Brain microvascular endothelial cell (primary cell): ENCODE measurements around the gene ADGRG3.
"Not testable (repeated sequence)": the region's sequence is repeated elsewhere in the genome, so short reads cannot be mapped to it uniquely, and the experiment has no call there.

Source experiments
- DNase-seq: peaks from one replicate; pipeline ENCODE4 v3.0.0-alpha.2; 2020
- H3K27ac ChIP-seq: fragments of 250-450 bp; sonication (Bioruptor Pico); 2 replicates; pipeline ENCODE4 v1.5.1; 2020; ENCODE audit warnings: mild to moderate bottlenecking, moderate library complexity
- H3K27me3 ChIP-seq: fragments of 250-450 bp; sonication (Bioruptor Pico); replicated peaks from 2 replicates; pipeline ENCODE4 v1.5.1; 2020; ENCODE audit warnings: mild to moderate bottlenecking
- H3K36me3 ChIP-seq: fragments of 250-450 bp; sonication (Bioruptor Pico); replicated peaks from 2 replicates; pipeline ENCODE4 v1.5.1; 2020; ENCODE audit warnings: mild to moderate bottlenecking
- H3K4me3 ChIP-seq: 2 replicates; pipeline ENCODE4 v1.5.1; 2011; ENCODE audit warnings: low read depth, mild to moderate bottlenecking, control low read depth, low read length, moderate library complexity
- CTCF ChIP-seq: IDR thresholded peaks from 2 replicates; pipeline ENCODE4 v1.5.1; 2011; ENCODE audit warnings: low read depth, mild to moderate bottlenecking, moderate library complexity, low read length, control low read depth, inconsistent platforms; ENCODE audit errors: missing control alignments
- in situ Hi-C: cut with HindIII; loops from 2 replicates; pipeline ENCODE4 v1.10.0; 2017; ENCODE audit warnings: low sequenced_read_pairs, low pct_ligation_motif_present

ADGRG3 gene

DNA sequence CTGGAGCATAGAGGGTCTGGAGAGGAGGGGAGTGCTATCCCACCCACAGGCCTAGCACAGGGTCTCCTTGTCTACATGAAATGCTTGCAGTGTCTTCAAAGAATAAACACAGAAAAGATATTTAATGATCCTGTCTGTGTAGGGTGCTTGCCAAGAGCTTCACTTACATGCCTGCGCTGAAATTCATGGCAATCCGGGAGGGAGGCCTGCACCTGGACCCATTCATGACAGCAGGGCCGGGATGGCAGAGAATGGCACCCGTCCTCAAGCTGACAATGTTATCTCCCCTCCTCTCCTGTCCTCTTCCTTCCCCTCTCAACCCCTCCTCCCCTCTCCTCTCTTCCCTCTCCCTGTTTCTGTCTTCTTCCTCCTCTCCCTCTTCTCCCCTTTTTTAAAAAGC, 2.1 kb downstream of the ADGRG3 start:
- H3K36me3 ChIP-seq, result no peaks in the 10 kb centered on the region
- H3K4me3 ChIP-seq, result no peak overlapping the region
- peaks cover 10% of the 10 kb centered on the region for H3K27me3 ChIP-seq
- DNase-seq, result no peak
- in situ Hi-C loops, result no loop called here
- no peak for TF ChIP-seq CTCF
- H3K27ac ChIP-seq, result no peak overlapping the region

- in situ Hi-C loops, H3K4me3 ChIP-seq, H3K27me3 ChIP-seq, H3K27ac ChIP-seq, H3K36me3 ChIP-seq: not testable (repeated sequence)
- DNase-seq, result peak; percentile 21
Measured at GRCh38 chr16:57671451-57671850, 3.3 kb downstream of the ADGRG3 start.

DNA sequence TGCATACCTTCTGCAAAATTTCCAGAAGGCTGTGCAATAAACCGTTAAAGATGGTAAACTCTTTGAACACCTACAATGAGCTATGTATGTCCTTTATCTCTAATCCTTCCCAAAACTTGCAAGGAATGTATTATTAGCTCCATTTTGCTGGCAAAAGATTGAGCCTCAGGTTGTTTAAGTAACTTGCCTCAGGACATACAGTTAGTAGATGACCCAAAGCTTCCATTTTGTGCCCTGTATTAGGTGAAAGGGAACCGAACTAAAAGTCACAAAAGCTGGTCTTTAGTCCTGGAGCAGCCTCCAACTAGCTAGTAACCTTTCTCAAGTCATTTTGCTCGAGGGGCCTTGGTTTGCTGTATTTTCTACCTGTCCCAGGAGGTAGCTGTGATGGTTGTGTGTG, 4.3 kb downstream of the ADGRG3 start:
- DNase-seq, result no peak

DNA sequence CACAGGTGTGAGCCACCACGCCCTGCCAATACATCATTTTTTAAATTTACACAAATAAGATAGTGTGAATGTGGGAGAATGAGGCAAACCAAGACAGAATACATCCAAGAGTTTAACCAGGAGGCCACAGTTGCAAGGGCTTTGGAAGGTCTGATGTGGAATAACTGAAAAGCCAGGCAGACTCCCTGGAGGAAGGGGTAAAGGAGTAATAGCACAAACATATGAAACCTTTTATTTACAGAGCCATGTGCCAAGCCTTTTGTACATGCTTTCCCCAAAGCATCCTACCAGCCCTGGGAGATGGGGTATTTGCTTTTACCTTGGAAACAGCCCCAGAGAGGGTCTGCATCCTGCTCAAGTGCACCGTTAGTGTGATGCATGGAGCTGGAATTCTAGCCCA, 4.7 kb downstream of the ADGRG3 start:
- in situ Hi-C loops, result no loop called here
- Histone ChIP-seq H3K27ac (no peak overlapping the region), H3K4me3 (no peak overlapping the region), H3K27me3 (peaks cover 10% of the 10 kb centered on the region), H3K36me3 (no peaks in the 10 kb centered on the region)
- no peak for TF ChIP-seq CTCF
- DNase-seq, result no peak

More for the DNA sequence above, 4.3 kb downstream of the ADGRG3 start:
- H3K27me3 ChIP-seq, result peaks cover 10% of the 10 kb centered on the region
- H3K27ac ChIP-seq, result no peak overlapping the region
- no peak for TF ChIP-seq CTCF
- in situ Hi-C loops, result no loop called here
- H3K4me3 ChIP-seq, result no peak overlapping the region
- H3K36me3 ChIP-seq, result no peaks in the 10 kb centered on the region

DNA sequence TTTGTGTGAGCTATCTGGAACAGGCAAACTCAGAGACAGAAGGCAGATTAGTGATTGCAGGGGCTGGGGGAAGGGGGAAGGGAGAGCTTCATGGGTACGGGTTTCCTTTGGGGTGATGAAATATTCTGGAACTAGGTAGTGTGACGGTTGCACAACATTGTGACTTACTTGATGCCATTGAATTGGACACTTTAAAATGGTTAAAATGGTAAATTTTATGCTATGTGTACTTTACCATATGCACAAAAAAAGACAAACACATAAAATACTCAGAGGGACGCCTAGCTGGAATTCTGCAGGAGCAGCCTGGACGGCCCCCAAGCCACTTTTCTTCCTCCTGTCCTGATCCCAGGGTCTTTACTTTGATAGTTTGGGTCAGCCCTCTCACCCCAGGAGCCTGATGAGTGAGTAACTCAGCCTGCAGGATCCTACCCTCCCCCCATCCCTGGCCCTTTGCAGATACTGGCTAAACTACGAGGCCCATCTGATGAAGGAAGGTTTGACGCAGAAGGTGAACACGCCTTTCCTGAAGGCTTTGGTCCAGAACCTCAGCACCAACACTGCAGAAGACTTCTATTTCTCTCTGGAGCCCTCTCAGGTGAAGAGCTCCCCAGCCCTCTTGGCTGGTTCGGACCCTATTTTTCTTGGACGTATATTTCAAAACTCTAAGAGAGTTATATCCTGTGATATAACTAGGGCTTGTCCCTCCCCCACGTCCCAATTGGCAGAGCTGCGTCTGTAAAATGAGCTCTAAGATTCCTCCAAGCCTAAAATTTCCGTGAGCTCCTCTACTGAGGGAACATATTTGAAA, 7.8 kb downstream of the ADGRG3 start:
- peaks cover 10% of the 10 kb centered on the region for H3K27me3 ChIP-seq
- H3K27ac ChIP-seq, result no peak overlapping the region
- no peak for DNase-seq
- in situ Hi-C loops, result no loop called here
- no peak for TF ChIP-seq CTCF
- no peaks in the 10 kb centered on the region for H3K36me3 ChIP-seq
- no peak overlapping the region for H3K4me3 ChIP-seq

- H3K36me3 ChIP-seq, result no peaks in the 10 kb centered on the region
- no peak for DNase-seq
- TF ChIP-seq CTCF, result no peak
- no peak overlapping the region for H3K4me3 ChIP-seq
- H3K27ac ChIP-seq, result no peak overlapping the region
- in situ Hi-C loops, result no loop called here
- peaks cover 10% of the 10 kb centered on the region for H3K27me3 ChIP-seq
Measured at GRCh38 chr16:57676553-57677085, 8.5 kb downstream of the ADGRG3 start.
